Osteoblast (primary cell): ENCODE data around the gene ORM2. TPM values are rescaled to one million over a fixed set of nuclear protein-coding genes. Genes with fewer than 3 reads are reported as not detected.

Experiments
- DNase-seq: peaks from one replicate; pipeline ENCODE4 v3.0.0; 2011; ENCODE audit warnings: low spot score, mixed read lengths; ENCODE audit not compliant: insufficient read length; ENCODE audit errors: missing footprints
- H2AFZ ChIP-seq: 2 replicates; pipeline ENCODE4 v1.6.0; 2011; ENCODE audit warnings: mild to moderate bottlenecking, low read length
- H3K27ac ChIP-seq: 2 replicates; pipeline ENCODE4 v1.5.1; 2011; ENCODE audit warnings: mild to moderate bottlenecking, low read depth, low read length, moderate library complexity
- H3K27me3 ChIP-seq: 2 replicates; pipeline ENCODE4 v1.6.0; 2012; ENCODE audit warnings: mild to moderate bottlenecking, control low read depth, inconsistent platforms, low read length, moderate library complexity; ENCODE audit not compliant: insufficient read depth
- H3K36me3 ChIP-seq: 2 replicates; pipeline ENCODE4 v1.5.1; 2011; ENCODE audit warnings: mild to moderate bottlenecking, low read length, control low read depth, moderate library complexity; ENCODE audit not compliant: insufficient read depth
- H3K4me1 ChIP-seq: 2 replicates; pipeline ENCODE4 v1.5.1; 2011; ENCODE audit warnings: mild to moderate bottlenecking, low read length, control low read depth, moderate library complexity; ENCODE audit not compliant: insufficient read depth
- H3K4me2 ChIP-seq: 2 replicates; pipeline ENCODE4 v1.6.0; 2011; ENCODE audit warnings: mild to moderate bottlenecking, low read length; ENCODE audit not compliant: insufficient read depth
- H3K4me3 ChIP-seq: fragments of 200-600 bp; sonication (generic); 3 replicates; pipeline ENCODE4 v1.5.1; 2012; ENCODE audit warnings: mild to moderate bottlenecking, low read length, inconsistent platforms; ENCODE audit not compliant: insufficient read depth
- H3K79me2 ChIP-seq: 2 replicates; pipeline ENCODE4 v1.6.0; 2012; ENCODE audit warnings: mild to moderate bottlenecking, low read length, control low read depth, inconsistent platforms; ENCODE audit not compliant: insufficient read depth
- H3K9me3 ChIP-seq: 2 replicates; pipeline ENCODE4 v1.5.1; 2011; ENCODE audit warnings: low read depth, low read length, control low read depth
- H4K20me1 ChIP-seq: 2 replicates; pipeline ENCODE4 v1.6.0; 2012; ENCODE audit warnings: mild to moderate bottlenecking, low read length, control low read depth; ENCODE audit not compliant: insufficient read depth
- total RNA-seq: library from RNA; depleted of rRNA; stranded (reverse); fragments of >200 nt; gene quantifications from 2 replicates; pipeline ENCODE4 v1.2.3, GENCODE V29; 2012
- TF ChIP-seq, protein P1 (sequence below): IDR thresholded peaks from 2 replicates; pipeline ENCODE4 v1.5.1; 2011; ENCODE audit warnings: mild to moderate bottlenecking, low read depth, low read length, moderate library complexity; ENCODE audit errors: extremely low read depth

Gene ORM2
- total RNA-seq, 1 donor = not detected

- Histone ChIP-seq H3K79me2 (no peaks in the 10 kb centered on the region), H3K9me3 (no peaks in the 10 kb centered on the region), H2AFZ (no peak overlapping the region), H3K27ac (no peak overlapping the region), H3K4me2 (no peak overlapping the region), H3K4me3 (no peak overlapping the region), H3K36me3 (peaks cover 4% of the 10 kb centered on the region), H3K27me3 (no peaks in the 10 kb centered on the region), H3K4me1 (no peaks in the 10 kb centered on the region), H4K20me1 (no peaks in the 10 kb centered on the region)
- DNase-seq = no peak
- TF ChIP-seq, protein P1, sequence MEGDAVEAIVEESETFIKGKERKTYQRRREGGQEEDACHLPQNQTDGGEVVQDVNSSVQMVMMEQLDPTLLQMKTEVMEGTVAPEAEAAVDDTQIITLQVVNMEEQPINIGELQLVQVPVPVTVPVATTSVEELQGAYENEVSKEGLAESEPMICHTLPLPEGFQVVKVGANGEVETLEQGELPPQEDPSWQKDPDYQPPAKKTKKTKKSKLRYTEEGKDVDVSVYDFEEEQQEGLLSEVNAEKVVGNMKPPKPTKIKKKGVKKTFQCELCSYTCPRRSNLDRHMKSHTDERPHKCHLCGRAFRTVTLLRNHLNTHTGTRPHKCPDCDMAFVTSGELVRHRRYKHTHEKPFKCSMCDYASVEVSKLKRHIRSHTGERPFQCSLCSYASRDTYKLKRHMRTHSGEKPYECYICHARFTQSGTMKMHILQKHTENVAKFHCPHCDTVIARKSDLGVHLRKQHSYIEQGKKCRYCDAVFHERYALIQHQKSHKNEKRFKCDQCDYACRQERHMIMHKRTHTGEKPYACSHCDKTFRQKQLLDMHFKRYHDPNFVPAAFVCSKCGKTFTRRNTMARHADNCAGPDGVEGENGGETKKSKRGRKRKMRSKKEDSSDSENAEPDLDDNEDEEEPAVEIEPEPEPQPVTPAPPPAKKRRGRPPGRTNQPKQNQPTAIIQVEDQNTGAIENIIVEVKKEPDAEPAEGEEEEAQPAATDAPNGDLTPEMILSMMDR = no peak
Observed at GRCh38 chr9:114300846-114301797, 28.5 kb upstream of the ORM2 start.

DNA sequence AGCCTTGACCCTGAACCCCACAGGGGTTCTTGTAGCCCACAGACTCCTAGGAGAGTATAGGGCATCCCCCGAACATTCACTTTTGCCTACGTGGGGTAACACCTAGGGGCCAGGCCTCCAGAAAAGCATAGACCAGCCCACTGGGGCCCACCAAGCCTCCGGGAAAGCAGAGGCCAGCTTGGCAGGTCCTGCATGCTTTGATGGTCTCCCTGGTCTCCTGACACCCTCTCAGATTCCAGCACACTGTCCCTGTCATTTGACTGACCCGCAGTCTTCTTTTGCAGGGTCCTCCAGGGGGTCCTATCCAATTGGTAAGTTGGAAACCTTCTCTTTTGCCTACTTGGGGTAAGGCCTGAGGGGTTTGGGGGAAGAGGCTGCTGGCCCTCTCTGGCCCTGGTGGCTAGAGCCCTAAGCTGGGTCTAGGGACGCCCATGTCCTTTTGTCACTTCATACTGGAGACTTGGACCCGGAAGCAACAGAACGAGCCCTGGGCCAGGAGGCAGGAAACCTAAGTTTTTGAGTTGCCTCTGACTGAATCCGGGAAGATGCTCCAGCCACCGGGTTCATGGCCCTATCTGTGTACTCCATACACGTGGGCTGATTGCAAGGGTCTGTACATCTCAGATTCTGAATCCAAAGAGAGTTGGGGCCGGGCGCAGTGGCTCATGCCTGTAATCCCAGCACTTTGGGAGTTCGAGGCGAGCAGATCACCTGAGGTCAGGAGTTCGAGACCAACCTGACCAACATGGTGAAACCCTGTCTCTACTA is 27.7 kb upstream of the ORM2 start:
- DNase-seq = no peak
- TF ChIP-seq, protein P1 = no peak
- no peaks in the 10 kb centered on the region for H3K9me3 ChIP-seq
- H4K20me1 ChIP-seq = no peaks in the 10 kb centered on the region
- no peaks in the 10 kb centered on the region for H3K27me3 ChIP-seq
- peaks cover 4% of the 10 kb centered on the region for H3K36me3 ChIP-seq
- no peak overlapping the region for H2AFZ ChIP-seq
- no peak overlapping the region for H3K4me3 ChIP-seq
- H3K4me2 ChIP-seq = no peak overlapping the region
- H3K4me1 ChIP-seq = no peaks in the 10 kb centered on the region
- no peaks in the 10 kb centered on the region for H3K79me2 ChIP-seq
- no peak overlapping the region for H3K27ac ChIP-seq

- H3K36me3 ChIP-seq = peaks cover 4% of the 10 kb centered on the region
- no peaks in the 10 kb centered on the region for H3K9me3 ChIP-seq
- no peak overlapping the region for H2AFZ ChIP-seq
- no peak for DNase-seq
- no peaks in the 10 kb centered on the region for H3K27me3 ChIP-seq
- no peaks in the 10 kb centered on the region for H4K20me1 ChIP-seq
- H3K4me3 ChIP-seq = no peak overlapping the region
- H3K4me2 ChIP-seq = no peak overlapping the region
- H3K4me1 ChIP-seq = peaks cover under 1% of the 10 kb centered on the region
- TF ChIP-seq, protein P1 = no peak
- no peak overlapping the region for H3K27ac ChIP-seq
- H3K79me2 ChIP-seq = no peaks in the 10 kb centered on the region
Observed at GRCh38 chr9:114302727-114303126, 26.9 kb upstream of the ORM2 start.

DNA sequence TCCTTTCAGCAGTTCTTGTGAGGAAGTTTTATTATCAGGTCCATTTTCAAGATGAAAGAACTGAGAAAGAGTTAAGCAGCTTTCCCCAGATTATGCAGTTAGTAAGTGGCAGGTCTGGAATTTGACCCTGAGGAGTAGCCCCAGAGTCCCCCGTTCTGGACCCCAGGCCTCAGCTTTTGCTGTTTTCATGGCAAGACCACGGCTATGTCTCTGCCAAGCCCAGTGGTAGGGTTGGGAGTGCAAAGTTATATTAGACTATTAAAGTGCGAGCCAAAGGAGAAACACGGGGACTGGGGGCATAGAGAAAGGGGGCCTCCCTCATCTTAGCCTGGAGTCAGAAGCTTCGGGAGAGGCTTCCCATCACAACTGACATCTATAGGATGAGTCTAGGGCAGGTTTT is 26.1 kb upstream of the ORM2 start:
- Histone ChIP-seq H3K4me2 (no peak overlapping the region), H3K79me2 (no peaks in the 10 kb centered on the region), H3K36me3 (peaks cover 4% of the 10 kb centered on the region), H3K27me3 (no peaks in the 10 kb centered on the region), H3K4me3 (no peak overlapping the region), H3K9me3 (no peaks in the 10 kb centered on the region), H2AFZ (no peak overlapping the region), H3K27ac (no peak overlapping the region), H4K20me1 (no peaks in the 10 kb centered on the region), H3K4me1 (peaks cover 5% of the 10 kb centered on the region)
- DNase-seq = no peak
- TF ChIP-seq, protein P1 = no peak
